Panc1 (cell line): Measurements from ENCODE around the gene TLE1. TPM values are rescaled to one million over a fixed set of nuclear protein-coding genes. Genes with fewer than 3 reads are reported as not detected.

Experiments used
- ATAC-seq: fragments of 200-7000 bp; cut with Tn5 transposase; 2 replicates; pipeline ENCODE4 v1.9.1; 2020; ENCODE audit warnings: mild to moderate bottlenecking, moderate library complexity
- BruUV-seq: library from RNA; stranded (reverse); fragments of 400-500 nt; replicated peaks from 2 replicates; lab custom pipeline; 2021; lab: Mats Ljungman, UMichigan
- CTCF ChIA-PET: fragments of 300-600 bp; sonication (Branson Sonifier 250); formaldehyde crosslinking; loops from one replicate; lab custom pipeline; 2022; ENCODE audit warnings: antibody characterized with exemption; lab: Charles Lee
- POLR2A ChIA-PET: fragments of 300-600 bp; sonication (Branson Sonifier 250); formaldehyde crosslinking; loops from one replicate; lab custom pipeline; 2022; ENCODE audit warnings: antibody characterized with exemption; lab: Charles Lee
- DNase-seq: peaks from one replicate; pipeline ENCODE4 v3.0.0-alpha.2; 2010; ENCODE audit warnings: low read depth, low spot score
- H3K27ac ChIP-seq: 2 replicates; pipeline ENCODE4 v1.5.1; 2011; ENCODE audit warnings: mild to moderate bottlenecking, low read length, inconsistent platforms
- H3K27me3 ChIP-seq: fragments of 200-500 bp; sonication (Bioruptor generic); 2 replicates; pipeline ENCODE4 v1.6.0; 2014; ENCODE audit warnings: low read length, inconsistent platforms; ENCODE audit not compliant: control insufficient read depth, insufficient read depth
- H3K36me3 ChIP-seq: fragments of 200-500 bp; sonication (Bioruptor generic); 2 replicates; pipeline ENCODE4 v1.5.1; 2014; ENCODE audit warnings: inconsistent platforms, mild to moderate bottlenecking, low read length, moderate library complexity; ENCODE audit not compliant: control insufficient read depth, insufficient read depth
- H3K4me1 ChIP-seq: 2 replicates; pipeline ENCODE4 v1.5.1; 2011; ENCODE audit warnings: inconsistent platforms, mild to moderate bottlenecking, low read length, moderate library complexity; ENCODE audit not compliant: control insufficient read depth, insufficient read depth
- H3K4me3 ChIP-seq, 2 experiments: 2 replicates each; pipeline ENCODE4 v1.5.1; 2011 to 2012; ENCODE audit warnings: low read depth in 2 of 2, low read length in 2 of 2, mild to moderate bottlenecking in 2 of 2, inconsistent platforms in 1 of 2, moderate library complexity in 1 of 2
- H3K9me3 ChIP-seq: fragments of 200-500 bp; sonication (Bioruptor generic); 2 replicates; pipeline ENCODE4 v1.5.1; 2014; ENCODE audit warnings: low read depth, mild to moderate bottlenecking, inconsistent platforms, low read length, moderate library complexity; ENCODE audit not compliant: control insufficient read depth, insufficient read depth
- POLR2AphosphoS5 ChIP-seq: IDR thresholded peaks from 2 replicates; pipeline ENCODE4 v1.6.1; 2012; ENCODE audit warnings: mild to moderate bottlenecking, low read depth, low read length, moderate library complexity
- SIN3A ChIP-seq: IDR thresholded peaks from 2 replicates; pipeline ENCODE4 v1.6.1; 2012; ENCODE audit warnings: low read depth, mild to moderate bottlenecking, low read length, moderate library complexity, borderline replicate concordance; ENCODE audit not compliant: insufficient read depth
- TCF7L2 ChIP-seq: IDR thresholded peaks from 2 replicates; pipeline ENCODE4 v1.6.1; 2011; ENCODE audit warnings: mild to moderate bottlenecking, low read depth, low read length, inconsistent platforms
- in situ Hi-C: cut with HindIII; loops from 2 replicates; pipeline ENCODE4 v1.10.0; 2016; ENCODE audit warnings: low sequenced_read_pairs, low pct_unique_long_range_greater_than_20kb
- intact Hi-C: fragments of 100-400 bp; cut with micrococcal nuclease; formaldehyde crosslinking; loops from one replicate; pipeline ENCODE4 v1.10.0; 2022; ENCODE audit not compliant: unreplicated experiment
- total RNA-seq: library from RNA; stranded (reverse); gene quantifications from one replicate; pipeline ENCODE4 v1.2.1, GENCODE V29; 2021; ENCODE audit not compliant: unreplicated experiment
- TF ChIP-seq, protein P1 (sequence below): fragments of 450-650 bp; IDR thresholded peaks from 2 replicates; pipeline ENCODE4 v1.5.1; 2017; ENCODE audit warnings: mild to moderate bottlenecking
- TF ChIP-seq, protein P2 (sequence below), 2 experiments: IDR thresholded peaks; 2 replicates each; pipeline ENCODE4 v1.6.1; 2011 to 2012; ENCODE audit warnings: low read depth in 2 of 2, control low read depth in 1 of 2, low read length in 1 of 2, mild to moderate bottlenecking in 1 of 2, moderate library complexity in 1 of 2; ENCODE audit not compliant: insufficient read depth in 1 of 2

TLE1 gene
- total RNA-seq, 1 experiment from 2014 or later: 12.9 TPM

DNA sequence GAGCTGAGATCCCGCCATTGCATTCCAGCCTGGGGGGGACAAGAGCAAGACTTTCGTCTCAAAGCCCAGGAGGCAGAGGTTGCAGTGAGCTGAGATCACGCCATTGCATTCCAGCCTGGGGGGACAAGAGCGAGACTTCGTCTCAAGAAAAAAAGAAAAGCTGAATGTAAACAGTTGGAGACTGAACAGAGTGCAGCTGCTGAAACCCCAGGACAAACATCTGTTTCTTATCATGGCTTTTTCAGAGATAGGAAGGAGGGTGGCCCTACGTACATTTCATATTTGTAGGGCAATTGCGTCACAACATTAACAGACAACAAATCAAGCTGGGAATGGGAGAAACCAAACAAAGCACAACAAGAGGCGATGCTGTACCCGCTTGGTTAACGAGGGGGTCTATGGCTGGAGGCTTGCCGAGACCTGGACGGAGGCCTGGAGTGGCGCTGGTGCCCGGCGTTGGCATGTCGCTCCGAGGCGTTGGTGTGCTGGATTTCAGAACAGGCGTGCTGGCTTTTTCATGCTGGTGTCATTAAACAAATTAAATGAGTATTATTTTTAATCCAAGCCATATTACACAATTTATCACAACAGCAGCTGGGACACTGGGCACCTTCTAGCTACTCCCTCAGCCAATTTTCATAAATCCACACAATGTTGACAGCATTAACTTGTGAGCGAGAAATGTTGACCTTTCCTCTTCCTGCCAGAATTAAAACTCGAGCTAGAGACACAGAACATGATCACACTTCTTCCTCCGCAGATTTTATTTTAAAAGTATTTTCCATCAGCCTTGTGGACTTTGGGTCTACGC lies 76.1 kb downstream of the TLE1 start:
- CTCF ChIA-PET: no interaction called here
- Histone ChIP-seq H3K4me1 (no peaks in the 10 kb centered on the region), H3K9me3 (no peaks in the 10 kb centered on the region), H3K27me3 (no peaks in the 10 kb centered on the region), H3K4me3 (no peak overlapping the region), H3K27ac (no peak overlapping the region), H3K36me3 (no peaks in the 10 kb centered on the region)
- BruUV-seq: no TSS peak
- intact Hi-C loops: no loop called here
- DNase-seq (no peak), ATAC-seq (no peak)
- TF ChIP-seq TCF7L2 (no peak), SIN3A (no peak), POLR2AphosphoS5 (no peak)
- TF ChIP-seq, protein P1, sequence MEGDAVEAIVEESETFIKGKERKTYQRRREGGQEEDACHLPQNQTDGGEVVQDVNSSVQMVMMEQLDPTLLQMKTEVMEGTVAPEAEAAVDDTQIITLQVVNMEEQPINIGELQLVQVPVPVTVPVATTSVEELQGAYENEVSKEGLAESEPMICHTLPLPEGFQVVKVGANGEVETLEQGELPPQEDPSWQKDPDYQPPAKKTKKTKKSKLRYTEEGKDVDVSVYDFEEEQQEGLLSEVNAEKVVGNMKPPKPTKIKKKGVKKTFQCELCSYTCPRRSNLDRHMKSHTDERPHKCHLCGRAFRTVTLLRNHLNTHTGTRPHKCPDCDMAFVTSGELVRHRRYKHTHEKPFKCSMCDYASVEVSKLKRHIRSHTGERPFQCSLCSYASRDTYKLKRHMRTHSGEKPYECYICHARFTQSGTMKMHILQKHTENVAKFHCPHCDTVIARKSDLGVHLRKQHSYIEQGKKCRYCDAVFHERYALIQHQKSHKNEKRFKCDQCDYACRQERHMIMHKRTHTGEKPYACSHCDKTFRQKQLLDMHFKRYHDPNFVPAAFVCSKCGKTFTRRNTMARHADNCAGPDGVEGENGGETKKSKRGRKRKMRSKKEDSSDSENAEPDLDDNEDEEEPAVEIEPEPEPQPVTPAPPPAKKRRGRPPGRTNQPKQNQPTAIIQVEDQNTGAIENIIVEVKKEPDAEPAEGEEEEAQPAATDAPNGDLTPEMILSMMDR: no peak
- TF ChIP-seq, protein P2, sequence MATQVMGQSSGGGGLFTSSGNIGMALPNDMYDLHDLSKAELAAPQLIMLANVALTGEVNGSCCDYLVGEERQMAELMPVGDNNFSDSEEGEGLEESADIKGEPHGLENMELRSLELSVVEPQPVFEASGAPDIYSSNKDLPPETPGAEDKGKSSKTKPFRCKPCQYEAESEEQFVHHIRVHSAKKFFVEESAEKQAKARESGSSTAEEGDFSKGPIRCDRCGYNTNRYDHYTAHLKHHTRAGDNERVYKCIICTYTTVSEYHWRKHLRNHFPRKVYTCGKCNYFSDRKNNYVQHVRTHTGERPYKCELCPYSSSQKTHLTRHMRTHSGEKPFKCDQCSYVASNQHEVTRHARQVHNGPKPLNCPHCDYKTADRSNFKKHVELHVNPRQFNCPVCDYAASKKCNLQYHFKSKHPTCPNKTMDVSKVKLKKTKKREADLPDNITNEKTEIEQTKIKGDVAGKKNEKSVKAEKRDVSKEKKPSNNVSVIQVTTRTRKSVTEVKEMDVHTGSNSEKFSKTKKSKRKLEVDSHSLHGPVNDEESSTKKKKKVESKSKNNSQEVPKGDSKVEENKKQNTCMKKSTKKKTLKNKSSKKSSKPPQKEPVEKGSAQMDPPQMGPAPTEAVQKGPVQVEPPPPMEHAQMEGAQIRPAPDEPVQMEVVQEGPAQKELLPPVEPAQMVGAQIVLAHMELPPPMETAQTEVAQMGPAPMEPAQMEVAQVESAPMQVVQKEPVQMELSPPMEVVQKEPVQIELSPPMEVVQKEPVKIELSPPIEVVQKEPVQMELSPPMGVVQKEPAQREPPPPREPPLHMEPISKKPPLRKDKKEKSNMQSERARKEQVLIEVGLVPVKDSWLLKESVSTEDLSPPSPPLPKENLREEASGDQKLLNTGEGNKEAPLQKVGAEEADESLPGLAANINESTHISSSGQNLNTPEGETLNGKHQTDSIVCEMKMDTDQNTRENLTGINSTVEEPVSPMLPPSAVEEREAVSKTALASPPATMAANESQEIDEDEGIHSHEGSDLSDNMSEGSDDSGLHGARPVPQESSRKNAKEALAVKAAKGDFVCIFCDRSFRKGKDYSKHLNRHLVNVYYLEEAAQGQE (IDR thresholded peaks at IDR 0.05; ENCODE audit: insufficient read depth in 1 of 2, low read depth in 2 of 2, low read length in 1 of 2): no peak
- in situ Hi-C loops: no loop called here
- POLR2A ChIA-PET: no interaction called here

DNA sequence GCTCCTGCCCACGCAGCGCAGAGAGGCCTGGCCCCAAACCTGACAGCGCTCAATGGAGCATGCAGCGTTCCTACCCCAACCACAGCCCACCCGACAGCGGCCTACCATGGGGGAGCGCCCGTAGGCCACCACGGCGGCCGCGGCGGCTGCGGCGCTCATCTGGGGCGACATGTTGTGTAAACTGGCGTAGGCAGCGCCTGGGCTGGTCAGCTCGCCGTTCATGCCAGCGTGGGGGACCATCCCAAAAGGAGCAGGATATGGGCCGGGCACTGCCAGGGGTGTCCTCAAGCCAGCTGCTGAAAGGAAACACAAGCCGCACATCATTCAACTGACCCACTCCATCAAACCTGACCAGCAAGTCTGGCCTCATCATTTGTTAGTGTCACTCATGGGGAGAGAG lies 77.7 kb downstream of the TLE1 start:
- in situ Hi-C loops (no loop called here), intact Hi-C loops (no loop called here)
- no peak for TF ChIP-seq POLR2AphosphoS5
- TF ChIP-seq, protein P2 (IDR thresholded peaks at IDR 0.05; ENCODE audit: insufficient read depth in 1 of 2, low read depth in 2 of 2, low read length in 1 of 2): no peak
- TF ChIP-seq TCF7L2: no peak
- TF ChIP-seq SIN3A: no peak
- TF ChIP-seq, protein P1: no peak
- no peaks in the 10 kb centered on the region for H3K4me1 ChIP-seq
- H3K27me3 ChIP-seq: no peaks in the 10 kb centered on the region
- H3K27ac ChIP-seq: no peak overlapping the region
- BruUV-seq: no TSS peak
- ChIA-PET POLR2A (no interaction called here), CTCF (no interaction called here)
- no peaks in the 10 kb centered on the region for H3K36me3 ChIP-seq
- no peak overlapping the region for H3K4me3 ChIP-seq
- H3K9me3 ChIP-seq: no peaks in the 10 kb centered on the region
- ATAC-seq (no peak), DNase-seq (no peak)
